GM21447 (cell line): ENCODE measurements around the gene SLC36A3.
"Not testable (repeated sequence)": the region's sequence is repeated elsewhere in the genome, so short reads cannot be mapped to it uniquely, and the experiment has no call there.

Experiments
- ATAC-seq: cut with Tn5 transposase; IDR thresholded peaks from one replicate; pipeline ENCODE4 v1.9.1; 2021; ENCODE audit not compliant: unreplicated experiment

The SLC36A3 gene

DNA sequence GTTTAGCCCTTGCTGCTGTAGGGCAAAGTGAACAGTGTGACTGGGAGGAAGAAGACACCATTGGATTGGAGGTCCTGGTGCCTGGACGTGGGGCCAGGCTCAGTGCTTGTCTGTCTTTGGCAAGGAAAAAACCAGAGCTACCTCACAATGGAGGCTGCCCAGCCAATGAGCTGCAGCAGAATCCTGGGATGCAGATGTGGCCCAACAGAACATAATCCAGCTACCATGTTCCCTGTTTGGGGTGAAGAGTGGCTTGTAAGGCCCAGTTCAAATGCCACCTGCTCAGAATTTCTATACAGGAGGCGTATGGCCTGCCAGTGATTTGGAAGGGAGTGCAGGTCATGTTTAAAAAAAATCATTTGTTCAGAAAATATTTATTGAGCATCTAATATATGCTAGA is at the start of gene SLC36A3:
TSS of gene SLC36A3 (minus strand) at position 101 of the 400 bp plus-strand sequence. CDS start 412 bp downstream, outside the sequence.
- no peak for ATAC-seq

DNA sequence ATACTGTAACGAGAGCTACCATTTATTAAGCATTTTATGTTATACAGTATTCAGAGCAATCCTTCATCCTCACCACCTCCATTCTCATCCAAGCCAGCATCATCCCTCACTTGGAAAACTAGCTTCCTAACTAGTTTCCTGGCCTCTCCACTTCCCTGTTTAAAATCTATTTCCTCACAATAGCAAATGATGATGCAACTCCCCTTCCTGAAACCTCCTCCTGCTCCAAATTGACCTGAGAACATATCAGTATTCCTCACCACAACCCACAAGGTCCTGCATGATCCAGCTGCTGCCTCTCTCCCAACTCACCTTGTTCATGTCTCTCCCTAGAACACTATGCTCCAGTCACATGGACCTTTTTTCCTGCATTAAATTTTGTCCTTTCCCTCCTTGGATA is 48.1 kb upstream of the SLC36A3 start:
- ATAC-seq: no peak

DNA sequence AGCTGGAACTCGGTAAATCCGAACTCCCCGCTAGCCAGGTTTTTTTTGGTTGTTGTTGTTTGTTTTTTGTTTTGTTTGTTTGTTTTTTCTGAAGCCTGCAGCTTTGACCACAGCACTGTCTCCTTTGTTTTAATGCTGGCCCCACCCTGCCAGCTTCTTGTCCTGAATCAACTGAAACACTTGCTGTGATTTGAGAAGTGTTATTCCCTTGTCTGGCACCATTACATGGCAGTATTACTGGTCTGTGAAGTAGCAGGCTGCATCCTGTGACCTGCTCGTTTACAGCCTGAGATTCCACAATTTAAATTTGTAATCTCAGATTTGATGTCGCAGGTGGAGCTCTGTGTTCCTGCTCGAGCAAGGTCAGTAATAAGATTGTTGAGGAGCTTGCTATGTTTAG is 45.2 kb upstream of the SLC36A3 start:
- no peak for ATAC-seq

DNA sequence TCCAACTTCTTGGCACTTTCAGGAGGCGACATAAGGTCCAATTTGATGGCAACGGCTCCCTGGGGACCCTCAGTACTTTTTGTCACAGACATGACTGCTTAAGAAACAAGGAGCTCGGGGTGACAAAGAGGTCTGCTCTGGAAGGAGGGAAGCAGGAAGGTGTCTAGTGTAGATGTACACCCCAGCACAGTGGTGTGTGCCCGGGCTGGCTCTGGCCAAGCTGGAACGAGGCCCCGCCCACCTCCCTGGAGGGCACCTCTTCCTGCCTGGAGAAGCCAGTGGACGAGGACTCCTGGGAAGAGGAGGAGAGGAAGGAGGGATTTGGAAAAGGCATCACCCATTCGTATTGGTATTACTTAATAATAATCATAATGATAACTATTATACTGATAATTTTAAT is 43.8 kb upstream of the SLC36A3 start, which contains the start of gene SLC36A2:
TSS of gene SLC36A2 (minus strand) at position 191 of the 400 bp plus-strand sequence. CDS start at position 92, 99 bp downstream.
- ATAC-seq: no peak

DNA sequence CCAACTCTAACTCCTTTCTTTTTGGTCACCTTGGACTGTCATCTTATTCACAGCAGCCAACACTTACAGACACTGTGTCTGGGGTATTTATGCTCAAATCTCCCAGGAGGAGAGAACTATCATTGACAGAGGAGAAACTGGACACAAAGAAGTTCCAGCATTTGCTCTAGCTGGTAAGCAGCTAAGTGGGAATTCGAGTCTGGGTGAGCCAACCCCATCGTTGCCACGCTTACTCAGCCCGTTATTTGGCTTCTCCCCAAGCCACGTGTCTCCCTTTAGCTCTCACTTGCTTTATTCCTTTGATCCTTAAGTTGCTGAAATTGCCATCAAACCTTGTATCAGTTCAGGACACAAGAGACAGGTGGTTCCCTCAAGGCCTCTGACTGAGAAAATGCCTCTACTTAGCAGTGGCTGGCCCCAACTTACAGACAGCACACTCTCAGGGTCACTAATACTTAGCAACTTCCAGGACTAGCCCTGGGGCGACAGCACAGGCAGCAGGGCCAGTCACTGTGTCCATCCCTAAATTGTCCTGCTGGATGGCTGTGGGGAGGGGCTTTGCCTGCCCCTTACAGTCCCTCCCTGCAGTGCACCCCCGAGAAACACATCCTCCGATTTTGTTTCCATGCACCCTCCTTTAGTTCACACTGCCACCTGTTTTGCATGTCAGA is 42.4 kb upstream of the SLC36A3 start:
- no peak for ATAC-seq

DNA sequence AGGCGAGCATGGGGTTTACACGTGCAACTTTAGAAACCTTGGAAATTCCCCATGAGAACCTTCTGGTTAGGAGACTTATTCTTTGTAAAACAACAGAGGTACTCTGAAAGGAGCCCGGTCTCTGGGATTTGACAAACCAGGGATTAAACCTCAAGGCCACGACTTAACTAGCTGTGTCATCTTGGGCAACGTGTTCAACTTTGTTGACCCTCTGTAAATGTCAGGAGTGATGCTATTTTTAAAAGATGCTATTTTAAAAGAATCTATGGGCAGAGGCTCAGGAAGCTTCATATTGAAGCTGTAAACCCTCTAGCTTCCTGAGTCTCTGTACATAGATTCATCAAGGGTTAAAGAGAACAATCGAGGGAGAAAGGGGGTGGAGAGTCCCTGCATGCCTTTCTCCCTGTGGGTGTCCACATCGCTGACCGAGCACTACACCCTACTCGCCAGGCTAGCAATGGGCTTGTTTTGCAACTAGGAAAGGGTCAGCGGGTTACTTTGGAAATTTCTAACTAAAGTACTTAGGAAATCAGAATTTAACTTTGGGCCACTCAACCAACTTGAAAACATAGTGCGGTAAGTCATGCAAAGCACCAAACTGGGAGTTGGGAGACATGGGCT is 41.7 kb upstream of the SLC36A3 start:
- no peak for ATAC-seq

DNA sequence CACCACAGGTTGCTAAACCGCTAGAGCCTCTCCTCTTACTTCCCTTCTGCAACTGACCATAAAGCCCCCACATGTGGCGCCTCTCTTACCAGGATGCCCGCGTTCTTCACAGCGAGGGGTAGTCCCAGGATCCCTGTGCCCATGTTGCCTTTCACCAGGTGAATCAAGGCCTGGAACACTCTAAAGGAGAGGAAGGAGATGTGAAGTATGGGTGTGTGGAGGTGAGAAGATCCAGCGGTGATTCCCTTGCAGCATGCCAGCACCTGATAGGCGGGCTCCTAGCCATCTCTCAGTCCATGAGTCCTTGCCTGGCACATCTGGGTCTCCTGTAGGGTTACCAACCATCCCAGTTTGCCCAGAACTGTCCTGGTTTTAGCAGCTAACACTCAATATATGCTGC is 40.5 kb upstream of the SLC36A3 start:
- no peak for ATAC-seq

DNA sequence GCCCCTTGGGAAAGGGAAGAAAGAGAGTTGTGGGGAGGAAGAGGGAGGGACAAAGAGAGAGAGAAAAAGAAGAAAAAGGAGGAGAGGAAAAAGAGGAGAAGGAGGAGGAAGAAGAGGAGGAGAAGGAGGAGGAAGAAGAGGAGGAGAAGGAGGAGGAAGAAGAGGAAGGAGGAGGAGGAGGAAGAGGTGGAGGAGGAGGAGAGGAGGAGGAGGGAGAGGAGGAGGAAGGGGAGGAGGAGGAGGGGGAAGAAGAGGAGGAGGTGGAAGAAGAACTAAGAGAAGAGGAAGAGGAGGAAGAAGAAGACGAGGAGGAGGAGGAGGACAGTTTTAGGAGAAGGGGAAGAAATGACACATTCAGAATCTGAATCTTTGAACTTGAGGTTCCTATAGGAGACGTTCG is 36.4 kb upstream of the SLC36A3 start:
- ATAC-seq: no peak

DNA sequence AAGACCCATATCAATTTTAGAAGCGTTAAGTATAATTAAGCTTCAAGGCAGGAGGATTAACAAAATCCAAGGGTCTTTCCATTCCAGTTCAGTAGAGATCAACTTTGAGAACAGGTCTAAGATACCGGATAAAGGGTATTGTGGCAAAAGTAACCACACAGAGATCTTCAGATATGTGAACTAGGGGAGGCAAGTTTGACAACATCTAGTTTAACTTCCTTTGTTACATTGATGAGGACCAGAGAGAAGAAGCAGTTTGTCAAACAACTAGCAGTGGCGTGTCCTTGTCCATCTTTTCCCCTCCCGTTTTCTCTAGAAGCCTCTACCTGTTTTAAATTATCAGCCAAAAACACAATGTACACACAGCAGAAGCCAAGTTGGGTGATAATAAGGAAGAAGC is 35.2 kb upstream of the SLC36A3 start:
- ATAC-seq: no peak

DNA sequence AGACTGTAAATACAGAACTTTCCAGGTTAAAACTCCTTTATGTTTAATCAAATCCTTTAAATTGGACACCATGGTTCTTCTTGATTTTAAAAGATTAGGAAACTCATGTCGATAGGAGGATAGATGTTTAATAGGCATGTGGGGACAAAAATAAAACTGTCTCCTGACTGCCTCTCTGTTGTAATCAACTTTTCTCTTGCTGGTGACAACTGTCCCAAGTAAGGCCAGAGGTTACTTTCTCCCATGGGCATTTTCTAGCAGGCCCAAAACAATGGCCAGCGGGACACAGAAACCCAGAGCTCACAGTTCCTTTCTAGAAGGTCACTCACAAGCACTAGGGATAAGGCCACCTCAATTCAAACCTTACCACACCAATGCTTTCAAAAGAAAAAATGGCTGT is 29.3 kb upstream of the SLC36A3 start:
- no peak for ATAC-seq

DNA sequence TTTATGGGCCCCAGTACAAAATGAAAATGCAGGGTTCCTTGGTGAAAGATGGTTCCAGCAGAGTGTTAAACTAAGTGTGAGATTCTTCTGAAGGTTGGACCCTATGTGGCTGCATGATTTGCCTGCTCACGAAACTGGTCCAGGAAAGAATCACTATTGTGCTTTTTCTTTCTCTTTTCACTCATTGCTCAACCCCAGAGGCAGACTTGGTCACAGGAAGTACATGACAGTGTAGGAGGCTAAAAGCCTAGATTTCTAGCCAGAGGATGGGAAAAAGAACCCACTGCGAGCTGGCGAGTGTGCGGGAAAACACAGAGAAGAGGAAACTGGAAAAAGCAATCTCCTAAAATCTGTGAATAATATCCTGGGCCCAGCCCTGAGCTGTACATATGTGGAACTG is 25.2 kb upstream of the SLC36A3 start:
- no peak for ATAC-seq

DNA sequence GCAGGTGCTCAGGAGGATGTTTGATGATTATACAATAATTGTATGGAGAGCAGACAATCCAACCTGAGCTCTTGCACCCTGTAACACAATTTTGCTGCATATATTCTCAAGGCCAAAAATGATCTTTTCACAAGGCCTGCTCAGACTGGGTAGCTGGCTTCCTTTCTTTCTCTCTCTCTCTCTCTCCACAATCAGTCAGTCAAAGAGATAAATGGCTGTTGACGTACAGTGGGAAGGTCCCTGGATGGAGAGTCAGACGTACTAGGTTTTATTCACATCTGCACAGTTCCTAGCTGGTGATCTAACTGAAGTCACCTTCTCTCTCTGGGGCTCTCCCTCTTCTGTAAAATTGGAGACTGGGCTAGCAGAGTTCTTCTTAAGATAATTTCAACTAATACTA is 24.0 kb upstream of the SLC36A3 start:
- no peak for ATAC-seq

DNA sequence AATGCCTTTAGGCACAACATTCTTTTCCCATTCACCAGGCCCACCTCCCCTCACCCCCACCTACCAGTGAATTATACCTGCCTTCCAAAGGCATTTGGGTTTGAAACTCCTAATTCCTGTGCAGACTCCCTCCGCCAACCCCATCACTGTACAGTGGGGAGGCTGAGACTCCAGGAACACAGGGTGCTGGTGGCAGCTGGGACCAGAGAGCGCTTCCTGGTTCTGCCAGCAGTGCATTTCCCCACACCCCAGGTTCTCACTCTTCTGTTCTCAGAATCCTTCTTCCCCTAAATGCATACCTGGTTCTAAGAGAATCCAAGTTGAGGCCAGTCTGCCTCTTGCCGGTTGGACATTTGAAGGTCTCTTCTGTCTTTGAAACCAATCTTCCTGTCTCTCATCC is 22.7 kb upstream of the SLC36A3 start:
- ATAC-seq: no peak

DNA sequence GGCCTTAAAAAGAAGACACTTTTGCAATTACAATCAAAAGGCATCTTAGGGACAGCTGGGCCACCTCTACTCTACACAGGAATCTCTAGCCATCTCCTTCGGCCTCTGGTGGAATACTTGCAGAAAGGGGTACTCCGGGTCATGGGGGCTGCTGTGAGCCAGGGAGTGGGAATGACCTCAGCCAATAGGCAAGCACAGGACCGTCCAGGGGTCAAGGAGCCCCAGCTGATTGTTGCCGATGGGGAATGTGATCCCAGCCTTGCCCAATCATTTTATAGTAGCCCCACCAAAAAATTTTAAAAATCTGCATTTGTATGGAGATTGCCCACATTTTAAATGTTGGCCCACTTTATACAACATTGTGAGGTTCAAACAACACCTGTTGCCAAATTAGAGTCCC is 16.9 kb upstream of the SLC36A3 start:
- no peak for ATAC-seq

DNA sequence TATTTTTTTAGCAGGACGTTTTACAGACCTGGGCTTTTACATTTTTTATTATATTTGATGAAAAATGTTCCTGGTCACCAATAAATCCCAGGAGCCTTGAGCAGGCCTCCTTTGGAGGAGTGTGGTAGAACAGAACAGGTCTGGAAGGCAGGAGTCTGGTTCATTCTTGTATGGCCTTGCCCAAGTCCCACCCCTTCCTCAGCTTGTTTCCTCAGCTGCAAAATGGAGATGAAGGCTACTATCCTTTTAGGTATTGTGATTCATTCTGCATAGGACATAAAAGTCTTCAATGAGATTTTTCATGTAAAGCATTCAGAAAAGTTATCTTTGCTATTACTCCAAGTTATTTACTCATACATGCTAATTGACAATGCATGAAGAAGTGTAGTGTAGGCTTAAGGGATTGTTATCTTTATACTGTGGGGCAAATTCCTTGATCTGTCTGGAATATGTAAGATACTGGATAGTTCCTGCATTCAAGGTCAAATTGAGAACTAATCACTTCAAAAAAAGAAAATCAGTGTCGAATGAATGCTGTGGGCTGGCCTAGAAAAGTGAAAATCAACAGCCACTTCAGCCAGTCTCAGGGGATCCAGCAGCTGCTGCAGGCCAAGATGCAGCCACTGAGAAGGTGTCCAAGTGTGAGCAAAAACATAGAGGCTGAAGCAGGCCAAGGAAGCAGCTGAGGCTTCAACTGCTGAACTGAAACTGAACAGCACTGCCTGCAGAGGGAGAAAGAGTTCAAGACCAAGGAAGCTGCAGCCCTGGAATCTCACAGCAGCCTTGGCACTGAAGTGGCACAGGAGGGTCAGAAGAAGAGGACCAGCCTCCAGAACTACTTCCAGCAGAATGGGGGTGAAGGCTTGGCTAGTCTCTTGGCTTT is 15.5 kb upstream of the SLC36A3 start:
- peak; percentile 85 for ATAC-seq

DNA sequence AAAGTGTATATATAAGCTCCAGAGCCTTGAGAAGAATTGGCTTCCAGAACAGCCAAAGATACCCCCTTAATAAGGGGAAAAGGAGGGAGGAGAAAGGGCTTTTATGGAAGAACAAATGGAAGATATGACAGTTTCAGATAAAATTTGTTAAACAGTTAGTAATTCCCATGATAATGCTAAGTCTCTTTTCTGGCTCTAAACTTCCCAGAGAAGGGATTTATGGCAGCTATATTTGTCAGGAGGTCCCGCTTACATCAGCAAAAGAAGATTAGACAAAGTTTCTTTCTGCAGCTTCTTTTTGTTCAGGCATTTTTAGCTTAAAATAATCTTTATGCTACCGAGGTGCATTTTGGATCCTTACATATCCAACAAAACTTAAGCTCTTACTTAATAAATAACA is 14.3 kb upstream of the SLC36A3 start:
- ATAC-seq: no peak

DNA sequence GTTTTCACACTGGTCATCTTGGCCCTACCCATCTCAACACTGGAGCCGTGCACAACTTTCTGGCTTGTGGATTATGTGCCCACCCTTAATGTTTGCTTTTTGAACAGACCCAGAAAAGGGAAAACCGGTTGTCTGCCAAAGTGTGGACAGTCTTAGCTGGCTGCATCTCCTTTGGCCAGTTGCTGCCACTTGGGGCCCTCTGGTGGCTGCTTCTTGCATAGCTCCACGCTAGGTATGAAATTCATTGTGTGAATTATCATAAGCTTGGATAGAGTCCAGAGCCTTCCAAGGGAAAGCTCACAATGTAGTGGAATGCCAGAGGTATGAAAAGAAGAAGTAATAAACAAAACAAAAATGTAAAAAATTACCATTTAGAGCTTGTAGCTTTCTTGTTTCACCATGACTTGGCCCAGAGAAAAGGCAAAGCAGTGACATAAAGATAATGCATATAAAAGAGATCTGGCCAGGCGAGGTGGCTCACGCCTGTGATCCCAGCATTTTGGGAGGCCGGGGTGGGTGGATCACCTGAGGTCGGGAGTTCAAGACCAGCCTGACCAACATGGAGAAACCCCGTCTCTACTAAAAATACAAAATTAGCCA is 12.5 kb upstream of the SLC36A3 start:
- peak; percentile 62 for ATAC-seq

DNA sequence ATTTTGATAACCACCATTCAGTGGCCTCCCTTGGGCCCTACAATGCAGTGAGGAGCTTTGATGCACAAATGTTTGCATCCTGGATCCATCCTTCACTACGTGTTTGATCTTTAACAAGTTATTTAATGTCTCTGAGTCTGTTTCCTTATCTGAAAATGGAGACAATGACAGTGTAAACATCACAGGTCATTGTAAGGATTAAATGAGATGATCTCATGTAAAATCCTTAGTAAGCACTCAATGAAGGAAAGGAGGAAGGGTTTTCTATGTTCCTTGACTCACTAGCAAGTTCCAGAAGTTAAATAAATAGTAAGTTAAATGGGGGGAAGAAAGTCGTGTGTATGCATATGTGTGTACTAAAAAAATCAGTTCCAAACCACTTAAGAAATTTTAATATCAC is 9.8 kb upstream of the SLC36A3 start:
- no peak for ATAC-seq

DNA sequence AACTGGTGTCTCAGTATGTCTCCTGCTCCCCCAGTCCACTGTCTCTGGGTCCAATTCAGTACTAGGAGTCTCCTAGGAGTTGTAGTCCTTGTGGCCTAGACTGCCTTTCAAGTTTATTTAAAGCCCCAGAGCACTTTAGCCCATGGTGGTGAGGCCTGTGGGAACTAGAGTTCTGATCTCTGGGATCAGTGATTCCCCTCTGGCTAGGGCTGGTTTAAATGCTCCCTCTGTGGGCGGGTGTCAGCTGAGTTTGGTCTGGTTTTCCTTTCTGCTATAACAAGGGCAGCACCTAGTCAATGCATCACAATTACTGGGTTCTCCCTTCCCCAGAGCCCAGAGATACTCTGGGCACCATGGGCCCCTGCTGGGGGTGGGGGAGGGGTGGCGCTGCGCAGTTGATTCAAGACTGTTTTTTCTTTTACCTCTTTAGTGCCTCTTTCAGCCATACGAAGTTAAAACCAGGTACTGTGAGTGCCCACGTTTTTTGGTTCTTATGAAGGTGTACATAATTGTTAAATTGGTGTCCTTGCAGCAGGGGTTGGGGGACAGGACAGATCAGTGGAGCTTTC is 9.3 kb upstream of the SLC36A3 start:
- no peak for ATAC-seq

DNA sequence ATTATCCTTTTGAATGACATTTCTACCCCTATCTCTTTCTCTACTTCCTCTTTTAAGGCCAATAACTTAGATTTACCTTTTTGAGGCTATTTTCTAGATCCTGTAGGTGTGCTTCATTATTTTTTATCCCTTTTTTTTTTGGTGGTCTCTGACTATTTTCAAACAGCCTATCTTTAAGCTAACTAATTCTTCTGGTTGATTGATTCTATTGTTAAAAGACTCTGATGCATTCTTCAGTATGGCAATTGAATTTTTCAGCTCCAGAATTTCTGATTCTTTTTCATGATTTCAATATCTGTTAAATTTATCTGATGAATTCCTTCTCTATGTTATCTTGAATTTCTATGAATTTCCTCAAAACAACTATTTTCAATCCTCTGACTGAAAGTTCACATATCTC is 7.4 kb upstream of the SLC36A3 start:
- ATAC-seq: no peak

DNA sequence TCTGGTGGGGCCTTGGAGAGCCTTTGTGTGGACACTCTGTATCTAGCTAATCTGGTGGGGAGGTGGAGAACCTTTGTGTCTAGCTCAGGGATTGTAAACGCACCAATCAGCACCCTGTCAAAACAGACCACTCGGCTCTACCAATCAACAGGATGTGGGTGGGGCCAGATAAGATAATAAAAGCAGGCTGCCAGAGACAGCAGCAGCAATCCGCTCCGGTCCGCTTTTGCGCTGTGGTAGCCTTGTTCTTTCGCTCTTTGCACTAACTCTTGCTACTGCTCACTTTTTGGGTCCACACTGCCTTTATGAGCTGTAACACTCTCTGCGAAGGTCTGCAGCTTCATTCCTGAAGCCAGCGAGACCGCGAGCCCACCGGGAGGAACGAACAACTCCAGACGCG is 6.3 kb upstream of the SLC36A3 start:
- ATAC-seq: not testable (repeated sequence)
